ENCODE data around the gene NFU1. TPM values are rescaled to one million over a fixed set of nuclear protein-coding genes. Genes with fewer than 3 reads are reported as not detected.

Gene NFU1
- total RNA-seq, 1 donor from 2014 or later, result 24.3 TPM

DNA sequence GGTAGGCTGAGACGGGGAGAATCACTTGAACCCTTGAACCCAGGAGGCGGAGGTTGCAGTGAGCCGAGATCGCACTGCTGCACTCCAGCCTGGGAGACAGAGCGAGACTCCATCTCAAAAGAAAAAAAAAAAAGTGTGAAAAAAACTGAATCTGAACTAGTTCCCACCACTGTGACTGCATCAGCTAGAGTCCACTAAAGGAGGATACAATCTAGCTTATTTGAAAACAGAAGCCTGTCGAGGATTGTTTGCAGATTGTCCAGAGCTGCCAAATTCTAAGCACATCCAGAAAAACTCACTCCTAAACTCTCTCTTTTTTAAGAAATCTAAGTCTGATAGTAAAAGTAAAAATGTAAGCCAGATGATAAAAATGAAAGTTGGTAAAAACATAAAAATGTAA lies 60.8 kb downstream of the NFU1 start:
- no peaks in the 10 kb centered on the region for H3K27me3 Mint-ChIP-seq
- ATAC-seq (ENCODE audit: low read depth) (no peak), DNase-seq (no peak)
- peaks cover 18% of the 10 kb centered on the region for H3K36me3 Mint-ChIP-seq (ENCODE audit: low read depth)
- no peaks in the 10 kb centered on the region for H3K9me3 Mint-ChIP-seq
- ChIA-PET CTCF (interaction anchor here (1.8 to 2.3 kb wide), 2 partner anchors 10 to 188 kb away, joined by 6 to 14 read pairs; partner anchors contain the start of gene GFPT1), POLR2A (no interaction called here)
- intact Hi-C loops (cut with micrococcal nuclease), result no loop called here
- no peak overlapping the region for H3K4me3 Mint-ChIP-seq
- H3K27ac Mint-ChIP-seq, result no peak overlapping the region
- peaks cover 13% of the 10 kb centered on the region for H3K4me1 Mint-ChIP-seq
- TF ChIP-seq, protein P1, sequence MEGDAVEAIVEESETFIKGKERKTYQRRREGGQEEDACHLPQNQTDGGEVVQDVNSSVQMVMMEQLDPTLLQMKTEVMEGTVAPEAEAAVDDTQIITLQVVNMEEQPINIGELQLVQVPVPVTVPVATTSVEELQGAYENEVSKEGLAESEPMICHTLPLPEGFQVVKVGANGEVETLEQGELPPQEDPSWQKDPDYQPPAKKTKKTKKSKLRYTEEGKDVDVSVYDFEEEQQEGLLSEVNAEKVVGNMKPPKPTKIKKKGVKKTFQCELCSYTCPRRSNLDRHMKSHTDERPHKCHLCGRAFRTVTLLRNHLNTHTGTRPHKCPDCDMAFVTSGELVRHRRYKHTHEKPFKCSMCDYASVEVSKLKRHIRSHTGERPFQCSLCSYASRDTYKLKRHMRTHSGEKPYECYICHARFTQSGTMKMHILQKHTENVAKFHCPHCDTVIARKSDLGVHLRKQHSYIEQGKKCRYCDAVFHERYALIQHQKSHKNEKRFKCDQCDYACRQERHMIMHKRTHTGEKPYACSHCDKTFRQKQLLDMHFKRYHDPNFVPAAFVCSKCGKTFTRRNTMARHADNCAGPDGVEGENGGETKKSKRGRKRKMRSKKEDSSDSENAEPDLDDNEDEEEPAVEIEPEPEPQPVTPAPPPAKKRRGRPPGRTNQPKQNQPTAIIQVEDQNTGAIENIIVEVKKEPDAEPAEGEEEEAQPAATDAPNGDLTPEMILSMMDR (IDR thresholded peaks at IDR 0.05), result no peak

DNA sequence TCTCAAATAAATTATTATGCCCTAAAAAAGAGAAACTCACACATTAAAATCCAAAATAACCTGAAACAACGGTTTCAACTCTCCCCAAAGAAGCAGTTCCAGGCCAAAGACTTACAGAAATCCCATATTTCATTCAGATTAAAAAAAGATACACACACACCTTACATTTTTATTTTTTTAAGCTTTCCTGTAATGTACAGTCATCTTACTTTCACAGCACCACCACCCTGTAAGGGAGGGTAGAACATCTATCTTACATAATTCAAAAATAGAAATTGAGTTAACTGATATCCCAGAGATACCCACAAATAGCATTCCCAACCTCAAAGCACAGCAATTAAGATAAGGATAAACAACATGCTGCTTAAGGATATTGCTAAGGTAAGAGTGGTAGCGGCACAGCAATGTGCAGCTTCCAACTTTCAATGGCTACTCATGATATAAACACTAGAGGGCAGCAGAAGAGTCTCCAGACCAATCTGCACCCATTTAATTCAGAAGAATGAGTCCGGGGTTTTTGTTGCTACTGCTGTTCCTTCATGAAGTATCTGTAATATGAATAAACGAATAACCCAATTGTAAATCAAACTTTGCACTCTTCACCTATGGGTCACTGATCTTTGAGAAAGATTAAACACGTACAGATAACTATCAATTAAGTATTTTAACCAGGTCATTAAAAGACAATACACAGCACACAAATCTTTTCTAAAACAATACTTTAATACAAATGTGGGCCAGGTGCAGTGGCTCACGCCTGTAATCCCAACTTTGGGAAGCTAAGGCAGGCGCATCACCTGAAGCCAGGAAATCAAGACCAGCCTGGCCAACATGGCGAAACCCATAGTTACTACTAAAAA lies 61.5 kb downstream of the NFU1 start:
- ChIA-PET POLR2A (no interaction called here), CTCF (interaction anchor here (1.8 to 2.3 kb wide), 2 partner anchors 10 to 189 kb away, joined by 6 to 14 read pairs; partner anchors contain the start of gene GFPT1)
- H3K4me3 Mint-ChIP-seq, result no peak overlapping the region
- TF ChIP-seq, protein P1 (IDR thresholded peaks at IDR 0.05), result no peak
- DNase-seq, result no peak
- ATAC-seq (ENCODE audit: low read depth), result no peak
- intact Hi-C loops (cut with micrococcal nuclease), result loop anchor here (1.0 kb wide), 1 partner anchor 339 kb away; no protein-coding TSS in a partner anchor
- no peaks in the 10 kb centered on the region for H3K27me3 Mint-ChIP-seq
- H3K9me3 Mint-ChIP-seq, result no peaks in the 10 kb centered on the region
- H3K27ac Mint-ChIP-seq, result no peak overlapping the region
- H3K36me3 Mint-ChIP-seq (ENCODE audit: low read depth), result peaks cover 19% of the 10 kb centered on the region
- H3K4me1 Mint-ChIP-seq, result peaks cover 8% of the 10 kb centered on the region

DNA sequence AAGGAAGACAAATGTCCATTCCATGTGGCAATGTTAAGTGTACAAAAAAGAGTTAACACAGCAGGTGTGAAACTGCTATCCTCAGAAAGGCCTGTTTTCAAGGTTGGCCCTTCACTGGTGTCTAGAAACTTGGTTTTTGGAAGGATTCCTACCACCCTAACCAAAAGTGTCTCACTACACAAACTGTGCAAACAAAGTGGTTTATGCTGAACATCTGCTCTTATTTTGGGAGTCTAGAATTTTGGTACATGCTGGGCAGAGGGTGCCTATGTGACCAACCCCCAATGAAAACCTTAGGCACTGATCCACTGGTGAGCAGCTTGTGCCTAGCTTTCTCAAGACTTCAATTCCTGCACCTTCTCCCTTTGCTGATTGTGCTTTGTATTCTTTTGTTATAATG lies 64.5 kb downstream of the NFU1 start:
- ChIA-PET CTCF (interaction anchor here (0.8 kb wide), 1 partner anchor 193 kb away, joined by 3 read pairs; no protein-coding TSS in a partner anchor), POLR2A (no interaction called here)
- Mint-ChIP-seq H3K4me1 (peaks cover 4% of the 10 kb centered on the region), H3K27me3 (no peaks in the 10 kb centered on the region), H3K4me3 (no peak overlapping the region), H3K27ac (no peak overlapping the region), H3K9me3 (no peaks in the 10 kb centered on the region), H3K36me3 (ENCODE audit: low read depth) (peaks cover 45% of the 10 kb centered on the region)
- intact Hi-C loops (cut with micrococcal nuclease), result loop anchor here (2.0 kb wide), 1 partner anchor 14 kb away; the partner anchor contains the start of gene GFPT1
- DNase-seq, result no peak
- ATAC-seq (ENCODE audit: low read depth), result no peak
- TF ChIP-seq, protein P1 (IDR thresholded peaks at IDR 0.05), result no peak

DNA sequence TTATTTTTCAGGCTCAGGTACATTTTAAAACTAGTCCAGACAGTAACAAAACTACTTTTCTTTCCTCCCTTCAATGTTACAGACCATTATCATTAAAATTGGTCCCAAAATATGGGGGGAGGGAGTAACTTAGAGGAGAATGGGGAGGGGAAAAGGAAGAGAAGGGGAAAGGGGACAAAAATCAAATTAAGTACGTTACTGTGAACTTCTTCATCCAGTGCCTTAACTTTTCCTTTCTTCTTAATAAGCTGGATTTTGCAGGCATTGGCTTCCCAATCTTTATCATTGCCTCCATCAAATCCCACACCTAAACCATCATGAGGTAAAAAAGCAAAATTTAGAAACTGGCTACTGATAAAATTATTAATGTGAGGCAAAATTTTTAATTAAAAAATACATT lies 67.4 kb downstream of the NFU1 start:
- intact Hi-C loops (cut with micrococcal nuclease), result no loop called here
- TF ChIP-seq, protein P1 (IDR thresholded peaks at IDR 0.05), result no peak
- POLR2A ChIA-PET, result interaction anchor here (0.5 kb wide), 1 partner anchor 443 kb away, joined by 3 read pairs; no protein-coding TSS in a partner anchor
- Mint-ChIP-seq H3K4me1 (no peaks in the 10 kb centered on the region), H3K4me3 (no peak overlapping the region), H3K9me3 (no peaks in the 10 kb centered on the region), H3K36me3 (ENCODE audit: low read depth) (peaks cover 62% of the 10 kb centered on the region), H3K27me3 (no peaks in the 10 kb centered on the region), H3K27ac (no peak overlapping the region)
- ATAC-seq (ENCODE audit: low read depth), result no peak
- CTCF ChIA-PET, result no interaction called here
- no peak for DNase-seq

DNA sequence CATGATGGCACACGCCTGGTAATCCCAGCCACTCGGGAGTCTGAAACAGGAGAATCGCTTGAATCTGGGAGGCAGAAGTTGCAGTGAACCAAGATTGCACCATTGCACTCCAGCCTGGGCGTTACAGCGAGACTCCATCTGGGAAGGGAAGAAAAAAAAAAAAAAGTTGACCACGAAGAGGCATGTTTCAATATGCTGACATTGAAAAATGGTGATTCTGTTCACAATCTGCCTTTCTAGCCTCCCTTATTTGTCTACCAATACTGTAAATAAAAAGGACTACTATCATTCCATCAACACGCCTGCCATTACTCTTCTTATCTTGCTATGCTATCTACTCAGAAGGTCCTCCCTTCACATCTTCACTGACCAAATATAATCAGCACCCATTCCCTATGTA lies 68.6 kb downstream of the NFU1 start:
- CTCF ChIA-PET, result no interaction called here
- Mint-ChIP-seq H3K4me3 (no peak overlapping the region), H3K36me3 (ENCODE audit: low read depth) (peaks cover 66% of the 10 kb centered on the region), H3K4me1 (no peaks in the 10 kb centered on the region), H3K27ac (no peak overlapping the region), H3K9me3 (no peaks in the 10 kb centered on the region), H3K27me3 (no peaks in the 10 kb centered on the region)
- TF ChIP-seq, protein P1 (IDR thresholded peaks at IDR 0.05), result no peak
- POLR2A ChIA-PET, result no interaction called here
- intact Hi-C loops (cut with micrococcal nuclease), result no loop called here
- DNase-seq, result no peak
- no peak for ATAC-seq (ENCODE audit: low read depth)

Data from activated B cell treated with CpG ODN at 0.5 μM for 24 hours (primary cell).